22Rv1 (cell line): ENCODE results near the gene HFM1.

ENCODE experiments used
- CTCF ChIP-seq: fragments of 450-650 bp; IDR thresholded peaks from 2 replicates; pipeline ENCODE4 v1.5.1; 2017; ENCODE audit warnings: mild to moderate bottlenecking
- ZFX ChIP-seq: fragments of 450-650 bp; IDR thresholded peaks from 2 replicates; pipeline ENCODE4 v1.6.1; 2017; ENCODE audit warnings: antibody characterized with exemption, borderline replicate concordance

- TF ChIP-seq CTCF (no peak), ZFX (no peak)
These were observed 90.0 kb downstream of the HFM1 start for GRCh38 chr1:91314643-91315042.
